Mononuclear cell (primary cell): ENCODE measurements around the gene CCM2L. TPM values are rescaled to one million over a fixed set of nuclear protein-coding genes. Genes with fewer than 3 reads are reported as not detected.

Experiments used
- H3K27me3 ChIP-seq: 2 replicates; pipeline ENCODE4 v1.6.0; 2011; ENCODE audit warnings: low read length, control low read depth; ENCODE audit not compliant: insufficient read depth
- H3K4me1 ChIP-seq: 2 replicates; pipeline ENCODE4 v1.5.1; 2011; ENCODE audit warnings: mild to moderate bottlenecking, low read length, control low read depth; ENCODE audit not compliant: insufficient read depth
- H3K4me3 ChIP-seq: 2 replicates; pipeline ENCODE4 v1.5.1; 2011; ENCODE audit warnings: mild to moderate bottlenecking, low read length, moderate library complexity
- H3K9me3 ChIP-seq: 2 replicates; pipeline ENCODE4 v1.5.1; 2011; ENCODE audit warnings: low read depth, mild to moderate bottlenecking, control low read depth, low read length
- total RNA-seq: library from RNA; depleted of rRNA; stranded (reverse); fragments of >200 nt; gene quantifications from one replicate; pipeline ENCODE4 v1.2.3, GENCODE V29; 2012

Gene CCM2L
- total RNA-seq, 1 donor = 0.42 TPM

- Histone ChIP-seq H3K4me1 (no peaks in the 10 kb centered on the region), H3K9me3 (no peaks in the 10 kb centered on the region), H3K4me3 (no peak overlapping the region), H3K27me3 (no peaks in the 10 kb centered on the region)
These were observed 674 bp upstream of the CCM2L start for GRCh38 chr20:32009564-32009963.

DNA sequence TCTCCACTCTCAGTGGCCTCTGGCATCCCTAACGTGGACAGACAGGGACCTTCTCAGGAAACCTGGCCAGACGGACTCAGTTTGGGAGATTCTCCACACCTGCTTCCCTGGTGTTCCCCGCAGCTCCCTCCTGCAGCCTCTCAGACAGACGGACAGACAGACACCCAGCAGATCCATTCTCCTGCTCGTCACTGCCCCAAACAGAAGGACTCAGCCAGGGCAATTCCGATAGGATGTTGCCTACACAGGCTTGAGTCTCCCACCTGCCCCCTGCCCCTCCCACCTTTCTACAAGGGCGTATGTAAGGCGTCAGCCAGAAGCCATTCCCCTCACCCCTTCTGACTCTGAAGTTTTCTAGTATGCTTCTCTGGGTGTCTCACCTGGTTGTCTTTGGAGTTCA is 428 bp downstream of the CCM2L start:
- H3K27me3 ChIP-seq = peaks cover 3% of the 10 kb centered on the region
- no peak overlapping the region for H3K4me3 ChIP-seq
- no peaks in the 10 kb centered on the region for H3K9me3 ChIP-seq
- H3K4me1 ChIP-seq = no peaks in the 10 kb centered on the region

DNA sequence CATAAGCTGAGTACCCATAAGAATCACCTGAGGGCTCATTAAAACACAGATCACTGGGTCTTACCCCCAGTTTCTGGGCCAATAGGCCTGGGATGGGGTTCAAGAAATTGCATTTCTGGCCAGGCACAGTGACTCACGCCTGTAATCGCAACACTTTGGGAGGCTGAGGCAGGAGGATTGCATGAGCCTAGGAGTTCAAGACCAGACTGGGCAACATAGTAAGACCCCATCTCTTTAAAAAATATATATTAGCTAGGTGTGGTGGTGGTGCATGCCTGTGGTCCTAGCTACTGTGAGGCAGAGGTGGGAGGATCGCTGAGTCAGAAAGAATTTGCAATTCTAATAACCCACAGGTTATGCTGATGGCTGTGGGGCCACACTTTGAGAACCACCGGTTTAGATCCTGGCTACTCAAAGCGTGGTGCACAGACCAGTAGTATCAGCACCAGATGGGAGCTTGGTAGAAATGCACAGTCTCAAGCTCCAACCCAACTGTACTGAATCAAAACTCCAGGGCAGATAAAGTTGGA is 2.0 kb downstream of the CCM2L start:
- Histone ChIP-seq H3K27me3 (peaks cover 12% of the 10 kb centered on the region), H3K4me1 (no peaks in the 10 kb centered on the region), H3K4me3 (no peak overlapping the region), H3K9me3 (no peaks in the 10 kb centered on the region)

- Histone ChIP-seq H3K27me3 (peaks cover 19% of the 10 kb centered on the region), H3K4me3 (no peak overlapping the region), H3K9me3 (no peaks in the 10 kb centered on the region), H3K4me1 (no peaks in the 10 kb centered on the region)
These were observed 3.1 kb downstream of the CCM2L start for GRCh38 chr20:32013326-32013725.

GRCh38 chr20:32017711-32018251 is 7.5 kb downstream of the CCM2L start:
- H3K4me3 ChIP-seq = no peak overlapping the region
- no peaks in the 10 kb centered on the region for H3K9me3 ChIP-seq
- peaks cover 6% of the 10 kb centered on the region for H3K4me1 ChIP-seq
- H3K27me3 ChIP-seq = peaks cover 46% of the 10 kb centered on the region

DNA sequence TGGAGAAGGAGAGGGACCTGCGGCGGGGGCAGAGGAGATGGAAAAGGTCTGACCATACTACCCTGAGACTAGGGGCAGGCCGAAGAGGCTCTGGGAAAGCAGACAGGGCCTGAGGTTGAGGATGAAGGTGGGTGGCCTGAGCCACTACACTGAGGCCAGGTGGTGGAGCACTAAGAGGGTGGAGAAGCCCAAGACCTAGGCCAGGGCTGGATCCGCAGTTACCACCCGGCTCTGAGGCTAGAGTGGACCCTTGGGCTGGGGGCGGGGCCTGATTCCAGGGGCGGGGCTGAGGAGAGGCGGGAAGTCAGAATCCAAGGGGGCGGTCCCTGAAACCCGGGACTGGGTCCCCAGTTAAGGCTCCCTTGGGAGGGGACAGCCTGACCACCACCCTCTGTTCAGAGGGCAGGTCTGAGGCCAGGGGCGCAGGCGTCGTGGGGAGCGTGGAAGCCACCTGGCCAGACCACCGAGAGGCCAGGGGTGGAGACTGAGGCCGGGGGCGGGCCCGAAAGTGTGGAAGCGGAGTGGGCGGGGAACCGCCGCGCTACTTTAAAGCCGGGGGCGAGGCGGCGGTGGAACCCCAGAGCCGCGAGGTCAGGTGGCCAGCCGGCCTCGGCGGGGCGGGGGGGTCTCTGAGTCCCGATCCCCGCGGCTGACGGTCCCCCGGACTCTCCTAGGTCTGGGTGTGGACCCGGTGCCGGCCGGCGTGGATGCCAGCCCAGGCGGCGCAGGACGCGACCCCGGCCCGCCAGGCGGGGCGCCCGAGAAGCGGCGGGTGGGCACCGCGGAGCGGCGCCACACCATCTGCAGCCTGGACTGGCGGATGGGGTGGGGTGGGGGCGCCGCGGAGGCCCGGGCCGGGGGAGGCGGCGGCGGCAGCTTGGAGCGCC is 8.3 kb downstream of the CCM2L start:
- Histone ChIP-seq H3K27me3 (peaks cover 50% of the 10 kb centered on the region), H3K9me3 (no peaks in the 10 kb centered on the region), H3K4me3 (peak overlapping the region; percentile 27), H3K4me1 (peaks cover 6% of the 10 kb centered on the region)

DNA sequence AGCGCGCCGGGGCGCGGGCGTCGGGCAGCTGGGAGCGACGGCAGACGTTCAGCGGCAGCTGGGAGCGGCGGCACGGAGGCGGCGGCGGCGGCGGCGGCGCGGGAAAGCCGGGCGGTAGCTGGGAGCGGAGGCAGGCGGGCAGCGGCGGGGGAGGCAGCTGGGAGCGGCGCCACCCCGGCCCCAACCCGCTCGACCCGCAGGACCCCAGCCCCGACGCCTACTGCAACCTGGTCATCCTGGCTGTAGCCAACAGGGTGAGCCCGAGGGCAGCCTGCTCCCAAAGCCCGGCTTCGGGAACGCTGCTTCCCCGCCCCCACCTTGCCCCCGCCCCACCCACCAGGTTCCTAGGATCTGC is 8.9 kb downstream of the CCM2L start:
- Histone ChIP-seq H3K4me1 (peaks cover 6% of the 10 kb centered on the region), H3K9me3 (no peaks in the 10 kb centered on the region), H3K4me3 (no peak overlapping the region), H3K27me3 (peaks cover 53% of the 10 kb centered on the region)

- Histone ChIP-seq H3K4me1 (peaks cover 6% of the 10 kb centered on the region), H3K4me3 (no peak overlapping the region), H3K27me3 (peaks cover 54% of the 10 kb centered on the region), H3K9me3 (no peaks in the 10 kb centered on the region)
These were observed 9.6 kb downstream of the CCM2L start for GRCh38 chr20:32019563-32020463.

- Histone ChIP-seq H3K9me3 (no peaks in the 10 kb centered on the region), H3K4me1 (peaks cover 6% of the 10 kb centered on the region), H3K27me3 (peaks cover 50% of the 10 kb centered on the region), H3K4me3 (no peak overlapping the region)
These were observed 10.9 kb downstream of the CCM2L start for GRCh38 chr20:32021091-32021490.

- Histone ChIP-seq H3K27me3 (peaks cover 34% of the 10 kb centered on the region), H3K4me3 (no peak overlapping the region), H3K9me3 (no peaks in the 10 kb centered on the region), H3K4me1 (peaks cover 2% of the 10 kb centered on the region)
These were observed 14.6 kb downstream of the CCM2L start for GRCh38 chr20:32024683-32025295.

DNA sequence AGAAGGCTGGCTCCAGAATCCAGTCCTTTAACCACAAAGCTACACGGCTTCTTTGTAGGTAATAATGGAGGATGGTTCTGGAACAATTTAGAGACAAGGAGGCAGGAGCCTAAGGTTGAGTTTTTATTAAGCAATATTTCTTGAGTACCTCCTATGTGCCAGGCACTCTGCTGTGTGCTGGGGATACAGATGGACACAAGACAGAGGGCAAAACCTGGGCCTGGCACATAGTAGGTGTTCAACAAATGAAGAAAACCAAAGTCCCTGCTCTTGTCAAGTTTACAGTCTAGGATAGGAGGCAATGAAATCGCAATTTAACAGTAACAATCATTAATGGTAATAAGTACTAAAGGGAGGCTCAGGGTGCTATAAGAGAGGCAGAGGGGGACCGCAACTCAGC is 17.4 kb downstream of the CCM2L start:
- no peaks in the 10 kb centered on the region for H3K9me3 ChIP-seq
- peaks cover 17% of the 10 kb centered on the region for H3K4me1 ChIP-seq
- peaks cover 10% of the 10 kb centered on the region for H3K27me3 ChIP-seq
- no peak overlapping the region for H3K4me3 ChIP-seq

DNA sequence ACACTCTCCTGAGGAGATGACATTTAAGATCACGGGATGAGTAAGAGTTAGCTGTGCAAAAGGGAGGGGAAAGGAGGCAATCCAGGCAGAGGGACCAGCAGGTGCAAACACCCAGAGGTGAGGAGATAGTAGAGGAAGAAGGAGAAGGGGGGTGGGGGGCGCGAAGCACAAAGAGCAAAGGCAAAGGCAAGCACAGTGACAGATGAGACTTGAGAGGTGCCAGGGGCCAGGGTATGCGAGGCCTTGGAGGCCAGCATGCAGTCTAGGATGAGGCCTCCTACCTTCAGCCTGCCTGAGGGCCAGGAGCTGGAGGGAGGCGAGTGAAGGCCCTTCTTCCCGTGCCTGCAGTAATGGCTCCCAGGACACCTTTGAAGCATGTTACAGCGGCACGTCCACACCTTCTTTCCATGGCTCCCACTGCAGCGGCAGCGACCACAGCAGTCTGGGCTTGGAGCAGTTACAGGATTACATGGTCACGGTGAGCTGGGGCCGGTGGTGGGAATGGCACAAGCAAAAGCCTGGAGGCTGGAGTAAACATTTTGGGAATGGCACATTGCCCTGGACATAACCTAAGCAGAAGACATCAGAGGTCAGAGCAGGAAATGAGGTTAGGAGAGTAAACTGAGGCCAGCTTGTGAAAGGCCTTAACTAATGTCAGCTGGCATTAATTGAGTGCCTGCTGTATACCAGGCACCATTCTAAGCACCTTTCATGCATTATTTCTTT is 18.6 kb downstream of the CCM2L start:
- no peaks in the 10 kb centered on the region for H3K9me3 ChIP-seq
- H3K27me3 ChIP-seq = peaks cover 6% of the 10 kb centered on the region
- H3K4me1 ChIP-seq = peaks cover 28% of the 10 kb centered on the region
- no peak overlapping the region for H3K4me3 ChIP-seq

DNA sequence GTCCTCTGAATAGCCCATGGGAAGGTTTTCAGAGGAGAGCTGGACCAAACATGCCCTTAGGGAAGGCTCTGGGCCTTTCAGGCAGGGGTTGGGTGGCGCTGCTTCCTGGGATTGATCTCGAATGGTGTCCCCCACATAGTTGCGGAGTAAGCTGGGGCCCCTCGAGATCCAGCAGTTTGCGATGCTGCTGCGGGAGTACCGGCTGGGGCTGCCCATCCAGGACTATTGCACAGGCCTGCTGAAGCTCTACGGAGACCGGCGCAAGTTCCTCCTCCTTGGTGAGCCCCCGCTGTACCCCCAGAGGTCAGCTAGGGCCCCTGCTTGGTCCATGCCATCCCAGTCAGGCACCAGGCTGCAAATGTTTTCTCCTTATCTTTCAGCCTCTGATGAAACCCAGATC is 19.3 kb downstream of the CCM2L start:
- no peak overlapping the region for H3K4me3 ChIP-seq
- peaks cover 3% of the 10 kb centered on the region for H3K27me3 ChIP-seq
- no peaks in the 10 kb centered on the region for H3K9me3 ChIP-seq
- H3K4me1 ChIP-seq = peaks cover 36% of the 10 kb centered on the region
